HEK293T (cell line): ENCODE results near the gene CBS.
"Not testable (repeated sequence)": the region's sequence is repeated elsewhere in the genome, so short reads cannot be mapped to it uniquely, and the experiment has no call there.

Experiments
- CTCF ChIA-PET: fragments of 350-600 bp; formaldehyde crosslinking; extraction: SDS; loops from one replicate; lab custom pipeline; 2021; ENCODE audit warnings: antibody characterized with exemption, inconsistent platforms; lab: Yijun Ruan, JAX
- POLR2A ChIA-PET: fragments of 350-600 bp; formaldehyde crosslinking; extraction: SDS; loops from one replicate; lab custom pipeline; 2020; ENCODE audit warnings: antibody characterized with exemption, inconsistent platforms; lab: Yijun Ruan, JAX
- DNase-seq: peaks from one replicate; pipeline ENCODE4 v3.0.0; 2012; ENCODE audit warnings: mixed read lengths; ENCODE audit errors: extremely low spot score

The CBS gene

GRCh38 chr21:43074401-43075169, 1.1 kb downstream of the CBS start:
- POLR2A ChIA-PET, DNase-seq, CTCF ChIA-PET: not testable (repeated sequence)

GRCh38 chr21:43072742-43073141, 2.9 kb downstream of the CBS start:
- DNase-seq, CTCF ChIA-PET, POLR2A ChIA-PET: not testable (repeated sequence)

DNA sequence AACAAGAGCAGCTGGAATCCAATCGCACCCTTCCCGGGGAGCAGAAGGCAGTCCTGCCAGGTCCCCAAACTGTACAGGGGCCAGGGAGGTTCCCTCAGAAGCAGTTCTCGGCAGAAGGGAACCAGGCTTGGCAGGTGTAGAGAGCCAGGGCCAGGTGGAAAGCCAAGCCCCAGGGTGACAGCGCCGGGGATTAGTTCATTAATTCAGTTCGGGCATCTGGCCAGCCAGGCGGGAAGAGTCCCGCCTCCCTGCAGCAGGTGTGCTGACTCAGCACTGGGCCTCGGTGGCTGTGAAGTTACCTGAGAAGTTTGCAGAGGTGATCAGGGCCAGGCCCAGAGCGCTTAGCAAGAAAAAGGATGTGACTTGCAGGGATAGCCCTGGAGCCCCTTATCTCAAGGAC, 6.0 kb downstream of the CBS start:
- POLR2A ChIA-PET, CTCF ChIA-PET, DNase-seq: not testable (repeated sequence)

DNA sequence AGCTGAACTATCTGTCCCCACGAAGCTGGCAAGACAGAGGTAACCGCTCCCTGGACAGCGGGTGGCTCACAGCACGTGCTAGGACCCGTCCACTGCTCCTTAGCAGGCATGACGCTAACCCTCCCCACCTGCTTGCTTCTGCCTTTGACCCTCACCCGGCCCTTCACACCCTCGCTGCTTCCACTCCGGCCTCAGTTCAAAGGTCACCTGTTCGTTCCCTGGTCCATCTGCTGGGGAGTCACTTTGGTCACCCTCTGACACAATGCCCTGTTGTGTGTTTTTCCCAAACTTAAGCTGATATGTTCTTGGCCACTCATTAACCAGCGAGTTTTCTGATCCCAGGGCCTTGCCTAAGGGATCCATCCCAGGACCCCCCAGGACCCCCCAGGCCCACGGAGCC, 7.6 kb downstream of the CBS start:
- DNase-seq, POLR2A ChIA-PET, CTCF ChIA-PET: not testable (repeated sequence)

- DNase-seq, POLR2A ChIA-PET, CTCF ChIA-PET: not testable (repeated sequence)
Observed at GRCh38 chr21:43066690-43067089, 8.9 kb downstream of the CBS start.

DNA sequence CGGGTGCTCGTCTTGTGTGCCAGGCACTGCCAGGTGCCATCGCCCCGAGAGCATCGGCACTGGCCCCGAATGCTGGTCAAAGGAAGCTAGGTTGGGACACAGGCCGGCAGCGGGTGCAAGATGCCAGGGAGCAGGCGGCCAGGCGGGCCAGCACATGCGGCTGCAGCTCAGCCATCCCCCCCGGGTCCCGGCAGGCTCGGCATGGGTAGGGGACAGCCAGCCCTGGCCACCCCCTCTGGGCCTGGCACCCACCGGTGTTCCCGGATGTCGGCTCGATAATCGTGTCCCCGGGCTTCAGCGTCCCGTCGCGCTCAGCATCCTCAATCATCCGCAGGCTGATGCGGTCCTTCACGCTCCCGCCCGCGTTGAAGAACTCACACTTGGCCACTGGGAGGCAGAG, 9.6 kb downstream of the CBS start:
- DNase-seq, CTCF ChIA-PET, POLR2A ChIA-PET: not testable (repeated sequence)

DNA sequence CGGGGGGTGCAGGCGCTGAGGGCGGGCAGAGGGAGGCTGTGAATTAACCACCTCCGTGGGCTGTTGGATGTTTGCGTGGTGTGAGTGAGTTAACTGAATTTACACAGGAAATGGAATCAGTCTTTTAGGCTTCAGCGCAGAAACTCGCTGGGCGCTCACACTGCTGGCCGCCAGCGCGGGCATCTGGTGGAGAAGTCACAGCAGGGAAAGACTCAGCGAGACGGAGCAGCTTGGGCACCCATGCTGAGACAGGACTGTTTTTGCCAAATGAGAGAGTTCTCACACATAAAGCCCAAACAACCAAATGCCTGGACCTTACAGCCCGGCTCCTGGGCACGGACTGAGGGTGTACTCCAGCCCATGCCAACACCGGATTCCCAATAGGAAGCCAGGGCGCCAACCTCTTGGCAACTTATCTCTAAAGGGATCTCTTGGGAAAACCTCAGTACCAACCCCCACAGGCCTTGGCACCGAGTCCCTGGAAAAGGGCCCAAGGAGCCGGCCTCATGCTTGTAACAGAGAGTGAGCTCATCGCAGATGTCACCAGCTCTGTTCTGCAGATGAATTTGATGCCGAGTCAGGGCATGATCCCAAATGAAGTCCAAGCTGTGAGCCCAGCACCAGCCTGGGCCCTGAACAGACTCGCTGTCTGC, 11.2 kb downstream of the CBS start:
- DNase-seq, POLR2A ChIA-PET, CTCF ChIA-PET: not testable (repeated sequence)

DNA sequence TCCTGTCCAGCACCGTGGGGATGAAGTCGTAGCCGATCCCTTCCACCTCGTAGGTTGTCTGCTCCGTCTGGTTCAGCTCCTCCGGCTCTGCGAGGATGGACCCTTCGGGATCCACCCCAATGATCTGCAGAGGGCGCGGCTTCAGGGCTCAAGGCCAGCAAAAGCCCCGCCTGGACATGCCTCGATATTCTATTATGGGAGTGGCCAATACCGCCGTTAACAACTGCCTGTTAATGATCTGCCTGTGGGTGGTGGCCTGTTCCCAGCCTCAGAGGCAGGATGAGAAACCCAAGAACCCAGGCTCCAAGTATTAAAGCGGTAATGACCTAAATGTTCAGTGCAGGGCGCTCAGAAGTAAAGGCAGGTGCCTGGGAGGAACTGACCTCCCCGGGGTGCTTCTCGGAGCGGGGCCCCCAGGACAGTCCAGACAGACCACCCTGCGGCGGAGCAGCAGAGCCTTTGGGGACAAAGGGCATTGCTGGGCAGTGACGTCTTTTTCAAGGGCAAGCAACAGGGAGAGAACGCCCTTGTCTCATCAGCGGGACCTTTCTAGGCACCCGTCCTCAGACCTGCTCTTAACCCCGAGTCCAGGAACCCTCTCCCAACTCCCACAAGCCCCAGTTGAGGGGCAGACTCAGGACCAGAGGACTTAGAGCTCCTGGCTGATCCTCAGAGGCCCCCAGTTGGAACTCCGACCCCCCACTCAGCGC, 12.5 kb downstream of the CBS start:
- DNase-seq, CTCF ChIA-PET, POLR2A ChIA-PET: not testable (repeated sequence)

DNA sequence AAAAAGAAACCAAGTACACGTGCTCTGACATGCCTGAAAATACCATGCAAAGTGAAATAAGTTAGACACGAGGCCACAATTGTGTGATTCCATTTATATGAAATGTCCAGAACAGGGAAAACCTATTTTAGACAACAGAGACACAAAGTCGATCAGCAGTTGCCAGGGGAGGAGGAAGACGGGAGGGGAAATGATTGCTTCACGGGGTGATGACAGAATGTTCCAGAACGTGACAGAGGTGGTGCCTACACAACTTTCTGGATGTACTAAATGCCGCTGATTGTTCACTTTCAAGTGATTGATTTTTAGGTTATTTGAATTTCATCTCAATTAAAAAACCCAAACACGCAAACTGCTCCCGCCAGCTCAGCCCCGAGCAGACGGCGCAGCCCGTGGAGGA, 22.5 kb downstream of the CBS start:
- DNase-seq, CTCF ChIA-PET: not testable (repeated sequence)

DNA sequence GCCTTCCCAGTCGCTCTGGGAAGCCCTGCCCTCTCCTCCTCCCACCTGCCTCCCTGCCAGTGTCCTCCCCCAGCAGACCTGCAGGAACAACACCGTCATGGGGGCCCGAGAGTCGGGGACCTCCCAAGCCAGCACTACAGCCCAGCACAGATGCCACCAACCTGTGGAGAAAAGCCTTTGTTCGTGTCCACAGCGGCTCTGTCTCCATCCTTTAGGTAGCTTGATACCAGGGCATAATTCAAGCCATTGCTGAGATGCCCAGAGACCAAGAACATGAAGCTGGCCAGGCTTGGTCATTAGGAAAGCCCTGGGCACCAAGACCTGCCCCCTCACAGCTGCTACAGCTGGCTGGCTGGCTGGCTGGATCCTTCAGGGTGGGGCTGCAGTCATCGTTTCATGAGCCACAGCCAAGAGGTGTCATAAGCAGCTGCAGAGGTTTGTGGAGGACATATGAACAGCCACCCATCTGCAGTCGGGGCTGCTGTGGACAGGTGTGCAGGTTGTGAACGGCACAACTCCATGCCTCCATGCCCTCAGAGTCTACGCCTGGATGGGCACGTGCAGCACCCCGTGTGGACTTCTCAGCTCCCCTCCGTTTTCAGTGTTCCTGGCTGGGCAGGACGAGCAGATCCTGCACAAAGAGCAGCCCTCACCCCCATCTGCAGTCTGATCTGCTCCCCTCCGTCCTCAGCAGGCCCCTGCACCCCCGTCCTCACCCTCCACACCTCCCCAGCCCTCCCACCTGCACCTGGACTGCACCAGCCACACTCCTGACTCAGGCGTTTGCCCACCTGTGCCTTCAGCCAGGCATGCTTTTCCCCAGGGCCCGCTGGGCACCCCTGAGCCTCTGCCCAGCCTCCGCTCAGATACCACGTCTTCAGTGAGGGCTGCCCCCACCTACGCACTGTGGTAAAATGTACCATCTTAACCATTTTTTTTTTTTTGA, 29.5 kb downstream of the CBS start:
- CTCF ChIA-PET, DNase-seq, POLR2A ChIA-PET: not testable (repeated sequence)

More for the DNA sequence above, 22.5 kb downstream of the CBS start:
- POLR2A ChIA-PET = not testable (repeated sequence)

DNA sequence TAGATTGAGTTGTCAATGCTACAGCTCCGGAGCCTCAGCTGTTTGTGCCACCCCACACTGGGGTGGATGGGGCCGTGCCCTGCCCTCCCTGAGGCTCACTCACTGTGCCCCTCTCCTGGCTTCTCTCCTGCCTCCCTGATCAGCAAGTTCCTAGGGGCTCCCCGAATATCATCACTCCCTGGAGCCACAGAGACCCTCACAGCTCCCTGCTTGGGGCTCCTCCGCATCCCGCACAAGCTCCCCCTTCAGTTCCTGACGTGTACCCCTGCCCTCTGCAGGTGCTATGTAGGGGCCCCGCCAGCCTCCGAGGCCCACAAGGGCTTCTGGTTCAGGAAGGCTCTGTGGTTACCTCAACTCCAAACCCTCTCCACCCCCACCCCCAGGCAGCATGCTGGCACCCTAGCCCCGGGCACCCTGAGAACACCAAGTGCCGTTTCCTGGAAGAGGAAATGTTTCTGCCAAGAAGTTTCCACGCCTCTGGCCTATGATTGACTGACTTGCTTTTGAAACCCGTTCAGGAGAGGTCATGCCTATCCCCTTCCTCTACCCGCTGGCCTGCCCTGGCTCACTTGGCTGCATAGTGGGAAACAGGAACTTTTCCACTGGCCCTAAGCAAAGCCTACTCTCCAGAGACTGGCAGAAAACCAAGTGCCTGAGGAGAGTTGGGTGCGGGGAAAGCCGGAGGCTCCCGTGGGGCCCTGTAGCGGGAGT, 30.3 kb downstream of the CBS start:
- CTCF ChIA-PET, POLR2A ChIA-PET: not testable (repeated sequence)

DNA sequence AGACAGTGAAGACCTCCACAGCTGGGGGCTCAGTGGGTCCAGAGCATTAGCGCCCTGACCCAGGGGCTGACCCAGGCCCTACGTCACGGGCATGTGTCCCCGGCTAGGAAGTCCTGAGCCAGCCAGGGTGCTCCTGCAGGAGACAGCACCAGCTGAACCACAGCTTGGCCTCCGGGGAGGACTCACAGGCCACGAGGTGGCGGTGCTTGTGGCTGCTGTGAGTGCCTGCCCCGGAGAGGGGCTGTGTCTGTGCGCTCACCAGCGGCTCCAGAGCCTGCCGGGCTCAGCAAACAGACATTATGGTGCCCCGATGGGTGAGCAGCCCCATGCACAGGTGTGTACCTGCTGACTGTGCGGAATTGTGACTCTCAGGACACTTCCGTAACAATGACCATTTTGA, 31.1 kb downstream of the CBS start:
- CTCF ChIA-PET, DNase-seq, POLR2A ChIA-PET: not testable (repeated sequence)

More for the DNA sequence above, 30.3 kb downstream of the CBS start:
- DNase-seq = not testable (repeated sequence)

- DNase-seq, POLR2A ChIA-PET, CTCF ChIA-PET: not testable (repeated sequence)
Observed at GRCh38 chr21:43043291-43043690, 32.3 kb downstream of the CBS start.

DNA sequence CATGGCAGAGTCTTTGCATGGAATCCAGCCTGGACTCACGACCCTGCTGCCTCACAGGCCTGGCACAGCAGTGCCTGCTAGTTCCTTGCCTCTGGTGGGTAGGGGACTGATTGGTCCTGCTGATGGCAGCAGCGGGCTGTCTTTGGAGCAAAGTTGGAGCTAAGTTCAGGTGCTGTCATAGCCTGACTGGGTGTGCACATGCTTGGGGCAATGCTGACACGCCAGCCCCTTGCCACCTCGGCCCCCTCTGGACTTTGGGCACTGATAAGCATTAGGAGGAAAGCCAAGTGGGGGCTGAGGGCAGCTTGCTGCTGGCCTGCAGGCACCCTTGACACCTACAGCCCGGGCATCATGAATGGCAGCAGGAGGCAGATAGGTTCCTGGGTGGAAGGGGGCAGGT, 33.5 kb downstream of the CBS start:
- DNase-seq, CTCF ChIA-PET, POLR2A ChIA-PET: not testable (repeated sequence)

DNA sequence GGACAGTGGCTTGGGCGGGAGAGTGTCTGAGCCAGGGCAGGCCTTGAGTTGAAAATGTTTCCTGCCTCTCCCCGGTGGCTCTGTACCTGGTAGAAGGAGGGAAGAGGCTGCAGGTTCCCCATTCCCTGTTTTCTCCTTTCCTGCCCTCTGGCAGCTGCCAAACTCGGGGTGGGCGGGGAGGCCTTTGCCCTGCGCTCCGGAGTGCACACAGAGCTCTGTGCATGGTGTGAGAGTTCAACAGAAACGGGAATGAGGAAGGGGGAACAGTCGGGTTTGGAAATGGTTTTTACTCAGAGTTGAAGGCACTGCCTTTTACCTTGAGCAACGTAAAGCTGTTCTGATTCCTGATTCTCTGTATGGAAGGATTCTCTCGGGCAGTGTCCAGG, 37.0 kb downstream of the CBS start:
- CTCF ChIA-PET, POLR2A ChIA-PET, DNase-seq: not testable (repeated sequence)

- DNase-seq, POLR2A ChIA-PET, CTCF ChIA-PET: not testable (repeated sequence)
Observed at GRCh38 chr21:43037918-43038658, 37.5 kb downstream of the CBS start.

DNA sequence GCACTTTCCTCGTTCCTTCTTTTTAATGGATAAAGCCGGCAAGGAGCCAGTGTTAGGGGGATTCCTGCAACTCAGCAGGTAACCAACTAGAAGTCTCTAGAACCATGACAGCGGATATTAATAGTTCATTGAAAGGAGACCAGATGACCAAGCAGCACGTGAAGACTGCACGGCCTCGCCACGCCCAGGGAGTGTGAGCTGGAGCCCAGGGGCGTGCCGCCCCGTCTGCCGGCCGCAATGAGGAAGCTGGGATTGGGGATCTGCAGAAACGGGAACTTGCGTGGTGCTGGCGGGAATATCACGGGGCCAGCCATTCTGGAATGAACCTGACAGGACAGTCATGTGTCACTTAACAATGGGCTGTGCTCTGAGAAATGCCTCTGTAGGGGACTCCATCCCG, 38.7 kb downstream of the CBS start:
- CTCF ChIA-PET, POLR2A ChIA-PET, DNase-seq: not testable (repeated sequence)
